Hepatocyte (in vitro differentiated cells): ENCODE measurements around the gene FAM241B. TPM values are rescaled to one million over a fixed set of nuclear protein-coding genes. Genes with fewer than 3 reads are reported as not detected.

ENCODE experiments used
- DNase-seq: peaks from one replicate; pipeline ENCODE4 v3.0.0-alpha.2; 2016; ENCODE audit warnings: low spot score
- H2AFZ ChIP-seq: fragments of 200-600 bp; sonication (generic); 2 replicates; pipeline ENCODE4 v1.6.0; 2016; ENCODE audit warnings: antibody characterized with exemption, mild to moderate bottlenecking
- H3K27ac ChIP-seq: fragments of 200-600 bp; sonication (generic); 2 replicates; pipeline ENCODE4 v1.5.1; 2016; ENCODE audit warnings: mild to moderate bottlenecking
- H3K27me3 ChIP-seq: fragments of 200-600 bp; sonication (generic); 2 replicates; pipeline ENCODE4 v1.6.1; 2016
- H3K36me3 ChIP-seq: fragments of 200-600 bp; sonication (generic); replicated peaks from 2 replicates; pipeline ENCODE4 v1.5.1; 2016; ENCODE audit warnings: low read depth; ENCODE audit not compliant: insufficient read depth
- H3K4me1 ChIP-seq: fragments of 200-600 bp; sonication (generic); 2 replicates; pipeline ENCODE4 v1.5.1; 2016; ENCODE audit warnings: mild to moderate bottlenecking, moderate library complexity; ENCODE audit not compliant: insufficient read depth
- H3K4me2 ChIP-seq: fragments of 200-600 bp; sonication (generic); 2 replicates; pipeline ENCODE4 v1.6.0; 2016
- H3K4me3 ChIP-seq: fragments of 200-600 bp; sonication (generic); 2 replicates; pipeline ENCODE4 v1.5.1; 2016; ENCODE audit warnings: mild to moderate bottlenecking
- H3K79me2 ChIP-seq: fragments of 200-600 bp; sonication (generic); 2 replicates; pipeline ENCODE4 v1.6.0; 2017; ENCODE audit warnings: mild to moderate bottlenecking
- H3K9me2 ChIP-seq: fragments of 200-600 bp; sonication (generic); replicated peaks from 2 replicates; pipeline ENCODE4 v1.6.0; 2017; ENCODE audit warnings: mild to moderate bottlenecking; ENCODE audit not compliant: insufficient read depth
- H3K9me3 ChIP-seq: fragments of 200-600 bp; sonication (generic); 2 replicates; pipeline ENCODE4 v1.5.1; 2016; ENCODE audit warnings: low read depth, mild to moderate bottlenecking
- H4K20me1 ChIP-seq: fragments of 200-600 bp; sonication (generic); 2 replicates; pipeline ENCODE4 v1.6.0; 2016; ENCODE audit warnings: mild to moderate bottlenecking; ENCODE audit not compliant: insufficient read depth, poor library complexity, severe bottlenecking
- CTCF ChIP-seq: fragments of 200-600 bp; sonication (generic); IDR thresholded peaks from 2 replicates; pipeline ENCODE4 v1.5.1; 2016; ENCODE audit warnings: antibody characterized with exemption, mild to moderate bottlenecking; ENCODE audit not compliant: poor library complexity
- EZH2 ChIP-seq: fragments of 200-600 bp; sonication (generic); IDR thresholded peaks from 2 replicates; pipeline ENCODE4 v1.6.1; 2016; ENCODE audit warnings: antibody characterized with exemption, mild to moderate bottlenecking, borderline replicate concordance
- EZH2phosphoT487 ChIP-seq: fragments of 200-600 bp; sonication (generic); IDR thresholded peaks from one replicate; pipeline ENCODE4 v1.6.1; 2018; ENCODE audit warnings: antibody characterized with exemption, mild to moderate bottlenecking, low read depth, moderate library complexity; ENCODE audit not compliant: unreplicated experiment, severe bottlenecking
- WGBS: methylation state at CpG from one replicate; pipeline ENCODE4 v1.1.6; 2016; ENCODE audit warnings: low lambda C conversion rate; ENCODE audit errors: missing lambda C conversion rate; 5-methylcytosine and 5-hydroxymethylcytosine counted together
- polyA plus RNA-seq: library from polyadenylated mRNA; unstranded; fragments of >200 nt; fragmentation: Nextera tagmentation; extraction: Ambion mirVana; gene quantifications from 2 replicates; pipeline ENCODE4 v1.2.1, GENCODE V29; 2016
- total RNA-seq: library from RNA; depleted of rRNA; stranded (reverse); fragments of >200 nt; gene quantifications from 2 replicates; pipeline ENCODE4 v1.2.3, GENCODE V29; 2014

Gene FAM241B
- total and polyA plus RNA-seq, 2 experiments from 2014 or later = 3.7 to 13.7 TPM

GRCh38 chr10:69628891-69629290, 1.2 kb upstream of the FAM241B start:
- Histone ChIP-seq H4K20me1 (no peaks in the 10 kb centered on the region), H3K9me2 (no peaks in the 10 kb centered on the region), H3K27me3 (no peaks in the 10 kb centered on the region), H3K4me1 (no peaks in the 10 kb centered on the region), H3K27ac (no peak overlapping the region), H3K9me3 (no peaks in the 10 kb centered on the region), H3K36me3 (no peaks in the 10 kb centered on the region), H3K4me2 (no peak overlapping the region), H3K4me3 (no peak overlapping the region), H3K79me2 (no peaks in the 10 kb centered on the region), H2AFZ (no peak overlapping the region)
- no peak for DNase-seq
- TF ChIP-seq EZH2phosphoT487 (no peak), EZH2 (no peak), CTCF (no peak)
- WGBS = 76% methylated on average over 6 of the region's 6 CpGs

GRCh38 chr10:69629519-69629896, 539 bp upstream of the FAM241B start:
- Histone ChIP-seq H3K36me3 (no peaks in the 10 kb centered on the region), H3K4me2 (peak overlapping the region; percentile 80), H3K27me3 (no peaks in the 10 kb centered on the region), H4K20me1 (no peaks in the 10 kb centered on the region), H3K4me3 (no peak overlapping the region), H3K4me1 (no peaks in the 10 kb centered on the region), H3K79me2 (no peaks in the 10 kb centered on the region), H3K9me3 (no peaks in the 10 kb centered on the region), H2AFZ (peak overlapping the region; percentile 78), H3K9me2 (no peaks in the 10 kb centered on the region), H3K27ac (no peak overlapping the region)
- no peak for DNase-seq
- 63% methylated on average over 2 of the region's 2 CpGs for WGBS
- TF ChIP-seq EZH2 (no peak), CTCF (no peak), EZH2phosphoT487 (no peak)

GRCh38 chr10:69630651-69631400, 779 bp downstream of the FAM241B start:
- H3K9me2 ChIP-seq = no peaks in the 10 kb centered on the region
- H2AFZ ChIP-seq = peak overlapping the region; percentile 78
- no peak for DNase-seq
- peak overlapping the region; percentile 80 for H3K4me2 ChIP-seq
- no peaks in the 10 kb centered on the region for H4K20me1 ChIP-seq
- no peaks in the 10 kb centered on the region for H3K4me1 ChIP-seq
- no peaks in the 10 kb centered on the region for H3K79me2 ChIP-seq
- H3K9me3 ChIP-seq = no peaks in the 10 kb centered on the region
- H3K27me3 ChIP-seq = no peaks in the 10 kb centered on the region
- no peak for TF ChIP-seq EZH2phosphoT487
- TF ChIP-seq CTCF = no peak
- no peak for TF ChIP-seq EZH2
- H3K36me3 ChIP-seq = no peaks in the 10 kb centered on the region
- peak overlapping the region; percentile 81 for H3K4me3 ChIP-seq
- H3K27ac ChIP-seq = no peak overlapping the region
- WGBS = 46% methylated on average over 24 of the region's 24 CpGs
